Retinal pigment epithelial cell (primary cell): ENCODE data around the gene FAXDC2.

Experiments used
- DNase-seq: peaks from one replicate; pipeline ENCODE4 v3.0.0-alpha.2; 2010; ENCODE audit warnings: low read depth
- H3K4me3 ChIP-seq: 2 replicates; pipeline ENCODE4 v1.5.1; 2011; ENCODE audit warnings: mild to moderate bottlenecking, low read length, control low read depth, moderate library complexity
- TF ChIP-seq, protein P1 (sequence below): conservative IDR thresholded peaks from 2 replicates; pipeline ENCODE4 v1.5.1; 2011; ENCODE audit warnings: low read depth, low read length, control low read depth, inconsistent platforms

FAXDC2 gene

DNA sequence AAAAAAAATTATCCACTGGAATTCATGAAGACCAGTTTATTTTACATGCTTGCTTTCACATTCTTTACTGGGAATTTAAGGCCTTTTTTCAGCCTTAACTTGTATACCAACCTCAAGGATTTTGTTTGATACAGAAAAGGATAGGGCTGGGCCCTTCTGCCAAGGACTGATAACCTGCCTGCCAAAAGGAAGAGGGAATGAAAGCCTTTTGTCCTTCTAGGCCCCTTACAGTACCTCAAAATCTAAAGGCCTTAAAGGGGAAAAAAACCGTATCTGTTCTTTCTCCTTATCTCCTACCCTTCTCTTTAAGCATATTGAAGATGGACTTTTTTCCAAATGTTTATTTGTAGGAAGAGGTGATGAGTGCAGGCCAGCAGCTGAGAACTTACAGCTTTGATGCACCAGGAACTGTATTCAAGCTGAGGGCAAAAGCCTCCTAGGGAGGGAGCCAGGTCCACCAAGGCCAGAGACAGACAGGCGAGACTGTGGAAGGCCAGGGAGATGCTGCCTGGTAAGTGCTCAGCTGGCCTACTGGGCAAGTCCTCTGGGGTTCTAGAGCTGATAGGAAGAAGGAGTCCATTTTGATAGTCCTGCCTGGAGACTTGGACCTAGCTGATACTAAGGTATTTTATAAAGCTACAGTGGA is 31.8 kb downstream of the FAXDC2 start:
- DNase-seq, result no peak
- TF ChIP-seq, protein P1, sequence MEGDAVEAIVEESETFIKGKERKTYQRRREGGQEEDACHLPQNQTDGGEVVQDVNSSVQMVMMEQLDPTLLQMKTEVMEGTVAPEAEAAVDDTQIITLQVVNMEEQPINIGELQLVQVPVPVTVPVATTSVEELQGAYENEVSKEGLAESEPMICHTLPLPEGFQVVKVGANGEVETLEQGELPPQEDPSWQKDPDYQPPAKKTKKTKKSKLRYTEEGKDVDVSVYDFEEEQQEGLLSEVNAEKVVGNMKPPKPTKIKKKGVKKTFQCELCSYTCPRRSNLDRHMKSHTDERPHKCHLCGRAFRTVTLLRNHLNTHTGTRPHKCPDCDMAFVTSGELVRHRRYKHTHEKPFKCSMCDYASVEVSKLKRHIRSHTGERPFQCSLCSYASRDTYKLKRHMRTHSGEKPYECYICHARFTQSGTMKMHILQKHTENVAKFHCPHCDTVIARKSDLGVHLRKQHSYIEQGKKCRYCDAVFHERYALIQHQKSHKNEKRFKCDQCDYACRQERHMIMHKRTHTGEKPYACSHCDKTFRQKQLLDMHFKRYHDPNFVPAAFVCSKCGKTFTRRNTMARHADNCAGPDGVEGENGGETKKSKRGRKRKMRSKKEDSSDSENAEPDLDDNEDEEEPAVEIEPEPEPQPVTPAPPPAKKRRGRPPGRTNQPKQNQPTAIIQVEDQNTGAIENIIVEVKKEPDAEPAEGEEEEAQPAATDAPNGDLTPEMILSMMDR, result no peak
- H3K4me3 ChIP-seq, result no peak overlapping the region

DNA sequence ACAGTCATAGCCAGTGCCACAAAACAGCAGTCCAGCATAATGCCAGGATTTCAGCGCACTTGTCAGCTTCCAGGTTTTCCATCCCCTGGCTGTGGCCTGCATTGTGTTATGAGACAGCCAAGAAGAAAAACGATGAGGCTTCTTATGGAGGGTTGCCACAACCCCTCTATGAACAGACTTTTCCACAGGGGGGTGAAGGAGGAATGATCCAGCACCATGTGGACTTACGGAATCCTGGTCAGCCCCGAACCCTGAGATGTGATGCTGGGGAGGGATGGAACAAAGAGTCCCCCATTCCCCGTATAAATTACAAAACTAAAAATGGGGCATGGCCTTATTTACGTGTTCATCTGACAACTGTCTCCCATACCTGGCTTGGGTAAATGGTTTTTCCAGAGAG is 32.6 kb downstream of the FAXDC2 start:
- TF ChIP-seq, protein P1, result no peak
- H3K4me3 ChIP-seq, result no peak overlapping the region
- no peak for DNase-seq

DNA sequence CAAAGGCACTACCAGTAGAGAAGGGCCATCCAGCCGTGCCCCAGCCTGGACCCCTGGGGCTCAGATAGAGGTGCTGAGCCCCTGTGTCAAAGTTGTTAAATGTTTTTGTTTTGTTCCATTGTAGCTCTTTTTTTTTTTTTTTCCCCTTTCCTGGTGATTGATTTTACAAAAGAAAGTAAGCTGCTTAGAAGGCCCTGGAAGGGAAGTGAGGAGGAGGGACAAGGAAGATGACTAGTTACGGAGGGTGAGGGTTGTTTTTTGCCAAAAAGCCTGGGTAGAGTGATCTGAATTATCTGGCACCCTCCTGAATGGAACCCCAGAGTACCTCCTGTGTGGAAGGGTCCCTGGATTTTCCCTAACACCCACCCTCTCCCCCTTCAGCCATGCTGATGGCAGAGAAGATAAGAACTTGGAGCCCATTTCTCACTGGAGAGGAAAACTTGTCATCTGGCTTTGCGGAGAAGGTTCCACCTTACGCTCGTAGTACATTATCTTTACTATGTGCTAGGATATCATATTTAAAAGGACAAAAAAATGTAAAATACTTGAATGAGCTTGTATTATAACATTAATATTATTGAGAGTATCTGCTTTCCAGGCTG is 33.4 kb downstream of the FAXDC2 start:
- TF ChIP-seq, protein P1, result no peak
- DNase-seq, result no peak
- H3K4me3 ChIP-seq, result no peak overlapping the region

DNA sequence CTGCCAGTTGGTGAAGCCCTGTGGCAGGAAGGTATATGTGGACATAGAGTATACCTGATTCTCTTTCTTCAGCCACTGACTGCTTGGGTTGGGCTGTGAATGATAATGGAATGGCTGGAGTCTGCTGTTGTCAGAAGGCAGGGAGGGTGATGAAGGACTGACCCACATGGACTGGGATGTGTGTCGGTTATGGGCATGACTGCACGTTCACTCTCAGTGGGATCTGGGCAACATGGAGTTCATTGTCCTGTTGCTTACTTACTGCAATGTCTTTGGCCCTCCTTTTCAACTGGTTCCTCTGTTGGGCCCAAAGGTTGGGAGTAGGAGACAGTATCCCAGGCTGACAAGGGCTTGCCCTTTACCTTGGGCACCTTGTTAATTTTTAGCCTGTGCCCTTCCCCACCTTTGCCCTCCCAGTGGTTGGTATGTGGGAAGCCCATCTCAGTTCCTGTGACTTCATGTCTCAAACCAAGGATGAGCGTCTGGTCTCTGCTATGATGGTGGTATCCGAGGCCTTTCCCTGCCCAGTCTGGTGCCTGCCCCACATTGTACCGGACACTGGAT is 34.6 kb downstream of the FAXDC2 start:
- no peak overlapping the region for H3K4me3 ChIP-seq
- TF ChIP-seq, protein P1, result no peak
- DNase-seq, result no peak

DNA sequence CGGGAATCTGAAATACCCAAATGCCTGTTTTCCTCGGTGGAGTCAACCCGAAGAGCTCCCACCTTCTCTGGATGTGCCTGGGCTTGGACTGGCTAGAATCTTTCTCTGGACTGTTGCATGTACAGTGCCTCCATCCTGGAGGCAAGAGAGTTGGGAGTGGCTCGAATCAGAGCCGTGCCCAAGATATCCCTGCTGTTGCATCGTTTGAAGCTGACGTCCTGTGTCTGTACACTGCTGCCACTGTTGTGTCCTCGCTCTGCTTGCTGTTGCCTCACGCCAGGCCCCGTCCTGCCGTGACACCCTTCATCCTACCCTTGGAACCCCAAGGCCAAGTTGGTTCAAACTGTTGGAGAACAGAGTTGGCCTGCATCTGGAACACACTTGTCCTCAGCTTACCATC is 35.4 kb downstream of the FAXDC2 start:
- TF ChIP-seq, protein P1, result no peak
- no peak overlapping the region for H3K4me3 ChIP-seq
- DNase-seq, result no peak

DNA sequence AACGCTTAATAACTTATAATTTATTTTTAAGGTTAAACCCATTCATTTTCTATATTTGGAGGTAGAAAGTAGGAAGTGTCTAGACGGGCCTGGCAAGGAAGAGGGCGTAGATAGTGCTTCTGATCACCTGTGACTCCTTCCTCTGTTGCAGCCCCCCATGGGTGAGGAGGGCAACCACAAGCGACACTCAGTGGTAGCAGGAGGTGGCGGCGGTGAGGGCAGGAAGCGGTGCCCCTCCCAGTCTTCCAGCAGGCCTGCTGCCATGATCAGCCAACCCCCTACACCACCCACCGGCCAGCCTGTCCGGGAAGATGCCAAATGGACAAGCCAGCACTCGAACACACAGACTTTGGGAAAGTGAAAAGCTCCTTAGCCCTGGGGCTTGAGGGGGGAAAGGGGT is 36.7 kb downstream of the FAXDC2 start:
- H3K4me3 ChIP-seq, result no peak overlapping the region
- TF ChIP-seq, protein P1, result no peak
- no peak for DNase-seq

DNA sequence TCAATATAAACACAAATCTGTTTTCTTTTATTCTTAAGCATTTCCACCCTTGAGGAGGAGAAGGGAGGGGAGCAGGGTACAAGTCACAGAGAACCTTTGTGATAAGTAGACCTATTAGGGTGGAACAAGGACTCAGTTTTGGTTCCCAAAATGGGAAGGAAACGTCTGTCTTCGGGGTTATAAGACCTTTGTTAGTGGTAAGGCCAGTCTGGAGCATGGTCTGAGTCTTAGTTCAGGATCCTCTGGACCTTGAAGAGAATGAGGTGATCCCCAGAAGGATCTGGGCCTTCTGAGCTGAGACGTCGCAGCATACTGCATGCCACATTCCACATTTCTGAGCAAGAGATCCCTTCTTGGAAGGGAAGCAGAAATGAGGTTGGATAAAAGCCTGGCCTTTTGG is 37.2 kb downstream of the FAXDC2 start:
- H3K4me3 ChIP-seq, result no peak overlapping the region
- DNase-seq, result no peak
- TF ChIP-seq, protein P1, result no peak
